ENCODE data around the gene ARHGAP19.

DNA sequence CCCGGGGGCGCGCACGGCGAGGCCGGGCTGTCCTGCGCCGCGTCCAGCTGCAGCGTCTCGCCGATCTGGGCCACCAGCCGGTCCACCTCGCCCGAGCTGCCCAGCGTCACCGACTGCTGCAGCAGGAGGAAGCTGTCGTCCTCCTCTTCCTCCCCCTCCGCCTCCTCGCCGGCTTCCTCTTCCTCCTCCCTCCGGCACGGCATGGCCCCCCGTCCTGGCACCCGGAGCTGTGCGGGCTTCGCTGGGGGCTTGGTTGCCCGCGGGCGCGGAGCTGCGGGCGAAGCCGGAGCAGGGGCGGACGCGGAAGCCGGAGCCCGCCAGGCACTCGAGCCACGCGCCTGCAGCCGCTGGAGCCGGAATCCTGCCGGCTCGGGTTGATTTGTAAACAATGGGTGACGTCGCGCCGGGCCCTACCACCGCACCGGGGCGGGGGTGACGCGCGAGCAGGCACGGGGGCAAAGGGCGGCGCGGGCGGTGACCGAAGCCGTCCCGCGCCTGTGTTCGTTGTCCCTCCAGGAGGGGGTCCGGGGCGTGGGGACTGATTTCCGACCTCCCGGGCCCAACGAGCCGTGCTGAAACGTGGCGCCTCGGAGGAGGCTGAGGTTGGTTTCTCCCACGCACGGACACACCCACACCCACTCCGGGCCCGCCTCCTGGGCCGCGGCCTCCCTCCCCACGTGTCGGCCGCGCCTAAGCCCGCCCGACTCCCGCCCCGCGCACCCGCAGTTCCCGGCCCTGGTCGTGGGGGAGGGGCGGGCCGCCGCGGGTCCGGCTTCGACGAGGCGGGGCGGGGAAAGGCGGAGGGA is 42.1 kb upstream of the ARHGAP19 start, which contains the start of gene FRAT2:
- TF ChIP-seq, protein P1, sequence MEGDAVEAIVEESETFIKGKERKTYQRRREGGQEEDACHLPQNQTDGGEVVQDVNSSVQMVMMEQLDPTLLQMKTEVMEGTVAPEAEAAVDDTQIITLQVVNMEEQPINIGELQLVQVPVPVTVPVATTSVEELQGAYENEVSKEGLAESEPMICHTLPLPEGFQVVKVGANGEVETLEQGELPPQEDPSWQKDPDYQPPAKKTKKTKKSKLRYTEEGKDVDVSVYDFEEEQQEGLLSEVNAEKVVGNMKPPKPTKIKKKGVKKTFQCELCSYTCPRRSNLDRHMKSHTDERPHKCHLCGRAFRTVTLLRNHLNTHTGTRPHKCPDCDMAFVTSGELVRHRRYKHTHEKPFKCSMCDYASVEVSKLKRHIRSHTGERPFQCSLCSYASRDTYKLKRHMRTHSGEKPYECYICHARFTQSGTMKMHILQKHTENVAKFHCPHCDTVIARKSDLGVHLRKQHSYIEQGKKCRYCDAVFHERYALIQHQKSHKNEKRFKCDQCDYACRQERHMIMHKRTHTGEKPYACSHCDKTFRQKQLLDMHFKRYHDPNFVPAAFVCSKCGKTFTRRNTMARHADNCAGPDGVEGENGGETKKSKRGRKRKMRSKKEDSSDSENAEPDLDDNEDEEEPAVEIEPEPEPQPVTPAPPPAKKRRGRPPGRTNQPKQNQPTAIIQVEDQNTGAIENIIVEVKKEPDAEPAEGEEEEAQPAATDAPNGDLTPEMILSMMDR (conservative IDR thresholded peaks at IDR 0.05 in 1 of 2, IDR thresholded peaks at IDR 0.05 in 1 of 2; ENCODE audit: extremely low read depth in 1 of 2, insufficient read depth in 1 of 2, low read depth in 1 of 2, low read length in 2 of 2) = no peak
- no peak for TF ChIP-seq EZH2 (IDR thresholded peaks at IDR 0.05; ENCODE audit: borderline replicate concordance, low read length)
